Measurements from ENCODE around the gene DPP10.

The DPP10 gene

DNA sequence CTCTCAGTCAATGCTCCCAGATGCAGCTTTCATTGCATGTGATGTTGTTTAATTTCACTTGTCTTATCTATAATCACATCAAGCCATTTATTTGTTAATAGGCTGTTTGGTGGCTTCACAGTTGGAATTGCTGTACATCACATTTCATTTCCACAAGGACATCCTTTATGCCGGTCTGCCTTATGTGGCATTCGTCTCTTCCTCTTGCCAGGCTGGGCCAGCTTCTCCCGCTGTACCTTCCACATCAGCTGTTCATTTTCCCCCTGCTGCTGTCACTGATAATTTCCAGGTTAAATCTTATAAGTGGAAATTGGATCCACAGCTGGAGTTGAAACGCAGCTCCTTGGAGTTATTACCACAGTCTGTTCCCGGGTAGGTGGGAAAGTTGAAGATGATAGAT is 110.6 kb downstream of the DPP10 start:
- Histone ChIP-seq H3K4me2 (ENCODE audit: low read length) (no peak overlapping the region), H3K4me1 (no peaks in the 10 kb centered on the region), H3K4me3 (ENCODE audit: low read depth, low read length) (no peak overlapping the region), H3K36me3 (ENCODE audit: control insufficient read depth, insufficient read depth, low read length) (no peaks in the 10 kb centered on the region), H2AFZ (no peak overlapping the region), H3K27me3 (ENCODE audit: control insufficient read depth, insufficient read depth, low read length) (no peaks in the 10 kb centered on the region), H3K27ac (no peak overlapping the region), H3K9me3 (ENCODE audit: control insufficient read depth, low read length) (no peaks in the 10 kb centered on the region), H3K9ac (no peak overlapping the region), H3K79me2 (no peaks in the 10 kb centered on the region)
- TF ChIP-seq, protein P1, sequence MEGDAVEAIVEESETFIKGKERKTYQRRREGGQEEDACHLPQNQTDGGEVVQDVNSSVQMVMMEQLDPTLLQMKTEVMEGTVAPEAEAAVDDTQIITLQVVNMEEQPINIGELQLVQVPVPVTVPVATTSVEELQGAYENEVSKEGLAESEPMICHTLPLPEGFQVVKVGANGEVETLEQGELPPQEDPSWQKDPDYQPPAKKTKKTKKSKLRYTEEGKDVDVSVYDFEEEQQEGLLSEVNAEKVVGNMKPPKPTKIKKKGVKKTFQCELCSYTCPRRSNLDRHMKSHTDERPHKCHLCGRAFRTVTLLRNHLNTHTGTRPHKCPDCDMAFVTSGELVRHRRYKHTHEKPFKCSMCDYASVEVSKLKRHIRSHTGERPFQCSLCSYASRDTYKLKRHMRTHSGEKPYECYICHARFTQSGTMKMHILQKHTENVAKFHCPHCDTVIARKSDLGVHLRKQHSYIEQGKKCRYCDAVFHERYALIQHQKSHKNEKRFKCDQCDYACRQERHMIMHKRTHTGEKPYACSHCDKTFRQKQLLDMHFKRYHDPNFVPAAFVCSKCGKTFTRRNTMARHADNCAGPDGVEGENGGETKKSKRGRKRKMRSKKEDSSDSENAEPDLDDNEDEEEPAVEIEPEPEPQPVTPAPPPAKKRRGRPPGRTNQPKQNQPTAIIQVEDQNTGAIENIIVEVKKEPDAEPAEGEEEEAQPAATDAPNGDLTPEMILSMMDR (IDR thresholded peaks at IDR 0.05), result no peak

DNA sequence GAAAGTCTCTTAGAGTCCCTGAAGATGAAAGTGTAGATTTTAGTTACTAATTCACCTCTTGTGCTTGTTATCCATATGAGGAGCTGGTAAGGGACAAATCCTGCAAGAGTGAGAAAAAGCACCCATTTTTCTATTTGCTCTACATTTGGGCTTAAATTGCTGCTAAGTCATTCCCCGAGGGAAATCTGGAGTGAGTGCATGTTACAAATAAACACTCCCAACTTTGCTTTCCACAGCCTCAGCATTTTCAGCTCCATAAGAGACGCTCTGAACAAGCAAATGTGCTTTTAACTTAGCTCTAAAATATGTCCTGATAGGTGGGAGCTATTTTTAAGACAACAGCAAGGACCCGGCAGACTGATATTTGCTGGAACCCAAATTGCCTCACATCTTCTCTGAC is 126.7 kb downstream of the DPP10 start:
- Histone ChIP-seq H3K4me1 (no peaks in the 10 kb centered on the region), H3K4me3 (ENCODE audit: low read depth, low read length) (no peak overlapping the region), H3K36me3 (ENCODE audit: control insufficient read depth, insufficient read depth, low read length) (no peaks in the 10 kb centered on the region), H3K27ac (no peak overlapping the region), H3K27me3 (ENCODE audit: control insufficient read depth, insufficient read depth, low read length) (no peaks in the 10 kb centered on the region), H3K9ac (no peak overlapping the region), H2AFZ (no peak overlapping the region), H3K79me2 (no peaks in the 10 kb centered on the region), H3K9me3 (ENCODE audit: control insufficient read depth, low read length) (no peaks in the 10 kb centered on the region), H3K4me2 (ENCODE audit: low read length) (no peak overlapping the region)
- TF ChIP-seq, protein P1 (IDR thresholded peaks at IDR 0.05), result no peak

DNA sequence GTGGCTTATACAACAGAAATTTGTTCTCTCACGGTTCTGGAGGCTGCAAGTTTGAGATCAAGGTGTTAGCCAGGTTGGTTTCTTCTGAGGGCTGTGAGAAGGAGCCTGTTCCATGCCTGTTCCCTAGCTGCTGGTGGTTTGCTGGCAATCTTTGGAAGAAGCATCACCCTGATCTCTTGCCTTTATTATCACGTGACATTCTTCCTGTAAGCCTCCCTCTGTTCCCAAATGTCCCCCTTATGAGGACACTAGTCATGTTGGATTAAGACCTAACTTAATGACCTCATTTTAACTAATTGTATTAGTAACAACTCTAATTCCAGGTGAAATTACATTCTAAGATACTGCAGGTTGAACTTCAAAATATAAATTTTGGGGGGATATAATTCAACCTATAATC is 135.2 kb downstream of the DPP10 start:
- H3K27me3 ChIP-seq (ENCODE audit: control insufficient read depth, insufficient read depth, low read length), result no peaks in the 10 kb centered on the region
- no peaks in the 10 kb centered on the region for H3K79me2 ChIP-seq
- TF ChIP-seq, protein P1 (IDR thresholded peaks at IDR 0.05), result no peak
- H3K4me2 ChIP-seq (ENCODE audit: low read length), result no peak overlapping the region
- H3K4me1 ChIP-seq, result no peaks in the 10 kb centered on the region
- no peak overlapping the region for H3K4me3 ChIP-seq (ENCODE audit: low read depth, low read length)
- no peak overlapping the region for H3K27ac ChIP-seq
- H3K36me3 ChIP-seq (ENCODE audit: control insufficient read depth, insufficient read depth, low read length), result no peaks in the 10 kb centered on the region
- no peak overlapping the region for H3K9ac ChIP-seq
- H2AFZ ChIP-seq, result no peak overlapping the region
- no peaks in the 10 kb centered on the region for H3K9me3 ChIP-seq (ENCODE audit: control insufficient read depth, low read length)

DNA sequence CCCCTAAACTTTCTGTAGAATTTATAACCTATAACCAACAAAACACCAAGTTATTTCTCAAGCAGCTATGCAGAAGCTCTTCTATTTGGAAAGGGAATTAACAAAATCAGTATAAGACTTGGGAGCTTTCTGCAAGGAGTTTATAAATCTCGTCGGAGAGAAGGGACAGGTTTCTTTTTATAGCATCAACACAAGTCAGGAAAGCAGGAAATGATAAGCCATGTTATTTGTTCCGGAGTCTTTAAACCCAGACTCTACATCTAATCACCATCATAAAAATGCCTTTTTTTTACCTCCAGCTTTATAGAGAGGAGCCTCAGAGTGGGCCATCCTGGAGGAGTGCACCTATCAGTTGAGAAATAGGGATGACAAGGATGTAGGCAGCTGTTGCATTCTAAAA is 137.1 kb downstream of the DPP10 start:
- Histone ChIP-seq H3K4me1 (no peaks in the 10 kb centered on the region), H2AFZ (no peak overlapping the region), H3K27me3 (ENCODE audit: control insufficient read depth, insufficient read depth, low read length) (no peaks in the 10 kb centered on the region), H3K27ac (no peak overlapping the region), H3K79me2 (no peaks in the 10 kb centered on the region), H3K9ac (no peak overlapping the region), H3K4me3 (ENCODE audit: low read depth, low read length) (no peak overlapping the region), H3K9me3 (ENCODE audit: control insufficient read depth, low read length) (no peaks in the 10 kb centered on the region), H3K4me2 (ENCODE audit: low read length) (no peak overlapping the region), H3K36me3 (ENCODE audit: control insufficient read depth, insufficient read depth, low read length) (no peaks in the 10 kb centered on the region)
- TF ChIP-seq, protein P1 (IDR thresholded peaks at IDR 0.05), result no peak

DNA sequence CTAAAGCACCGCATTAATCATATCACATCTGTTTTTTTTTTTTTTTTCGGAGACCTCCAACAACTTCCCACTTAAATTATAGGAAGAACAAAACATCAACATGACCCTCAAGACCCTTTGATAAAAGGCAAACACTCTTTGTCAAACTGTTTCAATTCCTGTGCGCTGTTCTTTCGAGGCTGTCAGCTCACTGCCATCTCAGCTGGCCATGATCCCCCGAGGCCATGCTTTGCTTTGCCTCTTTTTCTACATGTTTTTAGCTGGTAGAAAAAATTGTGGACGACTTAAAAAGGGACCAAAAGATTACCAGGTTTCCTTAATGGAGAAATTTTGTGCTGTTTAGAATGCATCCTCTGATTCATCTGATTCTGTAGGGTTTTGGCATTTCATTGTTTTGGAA is 138.2 kb downstream of the DPP10 start:
- Histone ChIP-seq H3K27ac (no peak overlapping the region), H3K4me2 (ENCODE audit: low read length) (no peak overlapping the region), H2AFZ (no peak overlapping the region), H3K9me3 (ENCODE audit: control insufficient read depth, low read length) (no peaks in the 10 kb centered on the region), H3K79me2 (no peaks in the 10 kb centered on the region), H3K9ac (no peak overlapping the region), H3K27me3 (ENCODE audit: control insufficient read depth, insufficient read depth, low read length) (no peaks in the 10 kb centered on the region), H3K4me3 (ENCODE audit: low read depth, low read length) (no peak overlapping the region), H3K4me1 (no peaks in the 10 kb centered on the region), H3K36me3 (ENCODE audit: control insufficient read depth, insufficient read depth, low read length) (no peaks in the 10 kb centered on the region)
- TF ChIP-seq, protein P1 (IDR thresholded peaks at IDR 0.05), result no peak

All from parathyroid adenoma (tissue), 2 donors.